Testis (tissue), 3 donors: ENCODE measurements around the gene GCFC2. TPM values are rescaled to one million over a fixed set of nuclear protein-coding genes. Genes with fewer than 3 reads are reported as not detected.
"Not testable (repeated sequence)": the region's sequence is repeated elsewhere in the genome, so short reads cannot be mapped to it uniquely, and the experiment has no call there.

Experiments used
- DNase-seq: peaks from one replicate; pipeline ENCODE4 v3.0.0-alpha.2; 2019
- H3K27ac ChIP-seq, 2 donors: fragments of 200-600 bp; sonication (generic); one replicate each; pipeline ENCODE4 v1.5.1; 2019
- H3K27me3 ChIP-seq: fragments of 200-600 bp; sonication (generic); one replicate; pipeline ENCODE4 v1.5.1; 2019
- H3K36me3 ChIP-seq: fragments of 200-600 bp; sonication (generic); one replicate; pipeline ENCODE4 v1.5.1; 2017; ENCODE audit warnings: low read depth; ENCODE audit errors: missing control alignments
- H3K4me1 ChIP-seq: fragments of 200-600 bp; sonication (generic); one replicate; pipeline ENCODE4 v1.5.1; 2019
- H3K4me3 ChIP-seq, 2 donors: fragments of 200-600 bp; sonication (generic); one replicate each; pipeline ENCODE4 v1.5.1; 2017 to 2019
- H3K9me3 ChIP-seq: fragments of 200-600 bp; sonication (generic); one replicate; pipeline ENCODE4 v1.5.1; 2017
- POLR2A ChIP-seq: fragments of 450-650 bp; IDR thresholded peaks from one replicate; pipeline ENCODE4 v1.6.1; 2017; ENCODE audit warnings: antibody characterized with exemption, mild to moderate bottlenecking, moderate library complexity
- WGBS, 2 donors: methylation state at CpG; one replicate each; pipeline ENCODE4 v1.1.5; 2018; 5-methylcytosine and 5-hydroxymethylcytosine counted together
- intact Hi-C: fragments of 100-400 bp; cut with DNase I; formaldehyde crosslinking; loops from one replicate; pipeline ENCODE4 v1.15.1; 2023; ENCODE audit warnings: low total_unique reads
- polyA plus RNA-seq: library from polyadenylated mRNA; stranded (reverse); fragments of 350-450 nt; fragmentation: Illumina TruSeq; extraction: RNeasy Lipid Tissue Mini Kit (QIAGEN cat#74804); gene quantifications from one replicate; pipeline ENCODE4 v1.2.3, GENCODE V29; 2014; ENCODE audit warnings: low read depth, low replicate concordance; ENCODE audit not compliant: insufficient read depth
- total RNA-seq, 2 donors: library from RNA; depleted of rRNA; stranded (reverse); fragments of >200 nt; gene quantifications; one replicate each; pipeline ENCODE4 v1.2.3, GENCODE V29; 2016
- TF ChIP-seq, protein P1 (sequence below), 3 experiments: fragments of 450-650 bp in 2 of 3; fragments of 200-600 bp in 1 of 3; sonication (generic) in 1 of 3; IDR thresholded peaks; one replicate each; pipeline ENCODE4 v1.5.1; 2016 to 2019; ENCODE audit warnings: antibody characterized with exemption in 3 of 3, mild to moderate bottlenecking in 2 of 3, moderate library complexity in 1 of 3

GCFC2 gene
- total and polyA plus RNA-seq, 3 donors from 2014 or later: 19.2 to 40.4 (median 33.0) TPM

DNA sequence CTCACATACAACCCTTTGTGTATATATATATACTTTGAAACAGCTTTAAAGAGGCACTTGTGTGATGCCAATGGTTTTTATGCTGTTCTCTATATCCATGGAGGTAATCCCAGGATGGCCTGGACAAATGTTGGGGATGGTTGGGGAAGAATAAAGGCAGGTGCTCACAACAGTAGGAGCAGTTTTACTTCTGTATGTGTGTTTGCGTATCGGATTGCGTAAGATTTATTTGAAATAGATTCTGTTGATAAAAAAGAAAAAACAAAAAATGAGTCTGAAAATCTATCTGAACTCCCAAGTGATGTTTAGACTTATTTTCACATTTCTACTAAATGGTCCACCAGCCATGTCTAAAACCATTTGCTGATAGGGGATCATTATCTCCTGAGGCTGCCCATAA is 34.8 kb downstream of the GCFC2 start:
- no peak for DNase-seq
- Histone ChIP-seq H3K27ac (no peak overlapping the region), H3K36me3 (no peaks in the 10 kb centered on the region), H3K4me1 (no peaks in the 10 kb centered on the region), H3K9me3 (no peaks in the 10 kb centered on the region), H3K4me3 (no peak overlapping the region), H3K27me3 (no peaks in the 10 kb centered on the region)
- intact Hi-C loops: no loop called here
- TF ChIP-seq POLR2A: no peak
- TF ChIP-seq, protein P1, sequence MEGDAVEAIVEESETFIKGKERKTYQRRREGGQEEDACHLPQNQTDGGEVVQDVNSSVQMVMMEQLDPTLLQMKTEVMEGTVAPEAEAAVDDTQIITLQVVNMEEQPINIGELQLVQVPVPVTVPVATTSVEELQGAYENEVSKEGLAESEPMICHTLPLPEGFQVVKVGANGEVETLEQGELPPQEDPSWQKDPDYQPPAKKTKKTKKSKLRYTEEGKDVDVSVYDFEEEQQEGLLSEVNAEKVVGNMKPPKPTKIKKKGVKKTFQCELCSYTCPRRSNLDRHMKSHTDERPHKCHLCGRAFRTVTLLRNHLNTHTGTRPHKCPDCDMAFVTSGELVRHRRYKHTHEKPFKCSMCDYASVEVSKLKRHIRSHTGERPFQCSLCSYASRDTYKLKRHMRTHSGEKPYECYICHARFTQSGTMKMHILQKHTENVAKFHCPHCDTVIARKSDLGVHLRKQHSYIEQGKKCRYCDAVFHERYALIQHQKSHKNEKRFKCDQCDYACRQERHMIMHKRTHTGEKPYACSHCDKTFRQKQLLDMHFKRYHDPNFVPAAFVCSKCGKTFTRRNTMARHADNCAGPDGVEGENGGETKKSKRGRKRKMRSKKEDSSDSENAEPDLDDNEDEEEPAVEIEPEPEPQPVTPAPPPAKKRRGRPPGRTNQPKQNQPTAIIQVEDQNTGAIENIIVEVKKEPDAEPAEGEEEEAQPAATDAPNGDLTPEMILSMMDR (IDR thresholded peaks at IDR 0.05): no peak
- 97% methylated on average over 3 of the region's 3 CpGs for WGBS, 2 donors

GRCh38 chr2:75675423-75675822 is 35.3 kb downstream of the GCFC2 start:
- intact Hi-C loops, H3K36me3 ChIP-seq, H3K27me3 ChIP-seq, H3K4me1 ChIP-seq, H3K27ac ChIP-seq, H3K4me3 ChIP-seq, DNase-seq, H3K9me3 ChIP-seq: not testable (repeated sequence)
- 91 to 94% methylated on average over 4 of the region's 4 CpGs for WGBS, 2 donors

- intact Hi-C loops: no loop called here
- Histone ChIP-seq H3K4me1 (no peaks in the 10 kb centered on the region), H3K36me3 (peaks cover 2% of the 10 kb centered on the region), H3K27me3 (no peaks in the 10 kb centered on the region), H3K9me3 (no peaks in the 10 kb centered on the region), H3K27ac (no peak overlapping the region), H3K4me3 (no peak overlapping the region)
- DNase-seq: no peak
- TF ChIP-seq POLR2A: no peak
- TF ChIP-seq, protein P1 (IDR thresholded peaks at IDR 0.05): no peak
- 66 to 84% methylated on average over 2 of the region's 2 CpGs for WGBS, 2 donors
Observed at GRCh38 chr2:75667884-75668283, 42.8 kb downstream of the GCFC2 start.

GRCh38 chr2:75666911-75667310 is 43.8 kb downstream of the GCFC2 start:
- no peak for DNase-seq
- 80 to 86% methylated on average over 6 of the region's 6 CpGs for WGBS, 2 donors
- no peak for TF ChIP-seq POLR2A
- TF ChIP-seq, protein P1 (IDR thresholded peaks at IDR 0.05): no peak
- H3K36me3 ChIP-seq: peaks cover 2% of the 10 kb centered on the region
- no peak overlapping the region for H3K4me3 ChIP-seq
- H3K9me3 ChIP-seq: no peaks in the 10 kb centered on the region
- no peaks in the 10 kb centered on the region for H3K27me3 ChIP-seq
- no peak overlapping the region for H3K27ac ChIP-seq
- intact Hi-C loops: no loop called here
- H3K4me1 ChIP-seq: no peaks in the 10 kb centered on the region

- no peaks in the 10 kb centered on the region for H3K36me3 ChIP-seq
- DNase-seq: no peak
Observed at GRCh38 chr2:75657798-75658197, 52.9 kb downstream of the GCFC2 start.

More at GRCh38 chr2:75657798-75658197, 52.9 kb downstream of the GCFC2 start:
- no peaks in the 10 kb centered on the region for H3K4me1 ChIP-seq
- H3K9me3 ChIP-seq: no peaks in the 10 kb centered on the region
- no peak for TF ChIP-seq POLR2A
- TF ChIP-seq, protein P1 (IDR thresholded peaks at IDR 0.05): no peak
- intact Hi-C loops: no loop called here
- no peak overlapping the region for H3K4me3 ChIP-seq
- H3K27ac ChIP-seq: no peak overlapping the region
- H3K27me3 ChIP-seq: no peaks in the 10 kb centered on the region
